HG03521 (cell line): ENCODE measurements around the gene CCDC174.

Experiments used
- ATAC-seq: cut with Tn5 transposase; IDR thresholded peaks from one replicate; pipeline ENCODE4 v1.9.1; 2021; ENCODE audit warnings: mild to moderate bottlenecking, moderate library complexity; ENCODE audit not compliant: unreplicated experiment

CCDC174 gene

DNA sequence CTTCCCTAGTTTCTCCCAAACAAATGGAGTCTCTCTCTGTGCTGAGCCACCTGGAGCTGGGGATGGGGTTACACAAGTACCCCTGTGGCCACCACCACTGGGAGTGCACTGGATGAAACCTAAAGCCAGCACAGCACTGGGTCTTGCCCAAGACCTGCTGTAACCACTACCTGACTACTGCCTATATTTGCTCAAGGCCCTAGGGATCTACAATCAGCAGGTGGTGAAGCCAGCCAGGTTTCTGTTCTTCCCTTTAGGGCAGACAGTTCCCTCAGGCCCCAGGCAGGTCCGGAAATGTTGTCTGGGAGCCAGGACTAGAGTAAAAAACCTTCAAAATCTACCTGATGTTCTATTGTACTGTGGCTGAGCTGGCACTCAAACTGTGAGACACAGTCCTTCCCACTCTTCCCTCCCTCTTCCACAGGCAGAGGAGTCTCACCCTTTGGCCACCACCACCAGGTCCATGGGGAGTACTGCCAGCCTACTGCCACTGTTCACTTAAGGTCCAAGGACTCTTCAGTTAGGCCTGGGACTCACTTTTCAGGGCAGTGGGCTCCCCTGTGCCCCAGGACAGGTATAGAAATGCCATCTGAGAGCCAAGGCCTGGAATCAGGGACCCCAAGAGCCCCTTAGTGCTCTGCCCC lies 47.2 kb downstream of the CCDC174 start:
- no peak for ATAC-seq

DNA sequence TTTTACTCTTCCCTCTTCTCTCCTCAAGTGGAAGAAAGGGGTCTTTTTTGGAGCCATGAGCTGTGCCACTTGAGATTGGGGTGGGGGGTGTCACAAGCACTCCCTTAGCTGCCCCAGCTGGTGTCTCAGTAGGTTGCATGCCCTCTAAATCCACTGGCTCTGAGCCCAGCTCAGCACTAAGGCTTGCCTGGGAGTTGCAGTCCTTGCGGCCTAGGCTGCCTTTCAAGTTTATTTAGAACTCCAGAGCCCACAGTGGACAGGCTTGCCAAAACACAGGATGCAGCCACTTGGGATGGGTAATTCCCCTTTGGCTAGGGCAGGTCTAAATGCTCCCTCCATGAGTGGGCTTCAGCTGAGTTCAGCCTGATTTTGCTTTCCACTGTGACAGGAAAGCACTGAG lies 48.1 kb downstream of the CCDC174 start:
- no peak for ATAC-seq

DNA sequence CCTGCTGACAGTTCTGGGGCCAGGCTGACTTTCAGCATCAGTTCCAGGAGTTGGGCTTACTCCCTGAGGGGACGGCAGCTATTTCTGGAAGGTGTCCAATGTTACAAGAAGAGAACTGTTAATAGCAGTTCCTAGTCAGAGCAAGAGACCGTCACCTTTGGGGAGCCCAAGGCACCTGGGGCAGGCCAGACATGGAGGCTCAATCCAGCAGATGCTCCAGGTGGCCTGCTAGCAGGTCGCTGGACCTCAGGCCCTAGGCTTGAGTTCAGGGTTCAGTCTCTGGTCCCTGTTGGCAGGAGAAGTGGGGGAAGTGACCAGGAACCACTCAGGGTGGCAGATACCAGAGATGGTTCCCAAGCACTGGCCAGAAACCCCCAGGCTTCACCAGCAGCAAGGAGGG lies 49.3 kb downstream of the CCDC174 start:
- no peak for ATAC-seq

DNA sequence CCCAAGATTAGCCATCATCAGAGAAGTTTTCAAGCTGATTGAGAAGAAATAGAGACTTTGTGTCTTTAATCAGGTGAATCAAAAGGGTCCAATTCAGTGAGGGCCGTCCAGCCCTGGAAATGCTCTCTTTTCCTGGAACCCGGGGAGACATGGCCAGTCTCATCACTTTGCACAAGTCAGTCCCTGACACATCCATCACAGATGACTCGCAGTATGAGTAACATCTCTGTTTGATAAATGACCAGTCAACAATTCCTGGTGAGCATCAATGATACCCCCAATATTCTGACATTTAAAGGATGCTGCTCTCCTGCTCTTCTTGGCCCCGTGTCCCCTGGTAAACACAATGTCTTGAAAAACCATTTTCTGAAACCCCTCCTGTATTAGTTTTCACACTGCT lies 50.1 kb downstream of the CCDC174 start:
- no peak for ATAC-seq

DNA sequence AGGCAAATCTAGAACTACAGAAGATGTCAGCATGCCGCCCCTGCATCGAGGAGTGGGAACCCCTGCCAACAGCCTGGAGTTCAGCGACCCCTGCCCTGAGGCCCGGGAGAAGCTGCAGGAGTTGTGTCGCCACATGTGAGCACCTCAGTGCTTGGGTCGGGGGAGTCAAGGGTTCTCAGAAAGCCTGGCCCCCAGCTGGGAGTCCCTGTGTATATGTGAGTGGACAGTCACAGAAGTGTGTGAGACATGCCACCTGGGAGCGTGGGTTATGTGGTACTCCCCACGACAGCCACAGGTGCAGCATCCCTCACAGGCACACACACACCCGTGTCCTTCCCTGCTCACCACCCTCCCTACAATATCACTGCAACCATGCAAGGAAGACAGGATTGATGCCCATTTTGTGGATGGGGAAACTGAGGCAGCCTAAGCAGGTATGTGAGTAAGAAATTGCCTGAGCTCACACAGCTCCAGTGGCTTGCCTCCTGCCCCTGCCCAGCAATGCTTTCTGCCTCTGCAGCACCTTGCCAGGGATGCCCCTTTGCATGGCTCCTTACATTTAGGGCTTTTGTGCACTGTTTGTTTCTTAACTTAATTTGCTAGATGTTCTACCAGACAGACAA lies 51.7 kb downstream of the CCDC174 start:
- no peak for ATAC-seq

DNA sequence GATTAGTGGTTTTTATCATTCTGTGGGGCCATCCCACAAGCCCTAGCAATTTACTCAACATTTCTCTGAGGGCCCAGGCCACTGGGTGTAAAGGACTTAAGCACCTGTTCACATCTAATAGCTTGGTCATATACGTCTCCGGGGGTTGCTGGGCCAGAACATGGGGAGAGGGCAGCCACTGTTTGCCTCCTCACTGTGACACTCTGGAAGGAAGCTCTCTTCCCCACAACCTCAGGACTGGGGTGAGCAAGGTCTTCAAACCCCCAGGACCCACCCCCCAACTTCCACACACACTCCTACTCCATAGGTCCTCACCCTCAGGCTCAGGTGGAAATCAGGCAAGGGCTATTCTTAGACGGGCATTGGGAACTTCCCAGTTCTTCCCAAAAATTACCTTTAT lies 52.2 kb downstream of the CCDC174 start:
- no peak for ATAC-seq

DNA sequence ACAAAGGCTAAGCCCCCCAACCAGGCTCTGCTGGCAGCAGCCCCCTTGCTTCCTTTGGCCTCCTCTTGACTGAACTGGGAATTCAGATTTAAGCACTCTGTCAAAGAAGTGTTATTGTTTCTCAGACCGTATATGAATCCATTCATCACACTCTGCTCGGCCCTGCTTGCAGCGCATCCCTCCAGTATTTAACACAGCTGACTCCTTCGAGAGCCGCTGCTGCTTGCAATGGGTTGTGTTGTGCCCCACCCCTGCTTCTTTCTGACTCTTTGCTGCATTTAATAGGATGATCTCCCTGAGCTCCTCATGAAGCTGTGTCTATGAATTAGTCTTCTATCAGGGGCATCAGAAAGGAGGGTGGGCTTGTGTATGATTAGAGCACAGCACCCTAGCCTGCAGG lies 54.5 kb downstream of the CCDC174 start:
- no peak for ATAC-seq

DNA sequence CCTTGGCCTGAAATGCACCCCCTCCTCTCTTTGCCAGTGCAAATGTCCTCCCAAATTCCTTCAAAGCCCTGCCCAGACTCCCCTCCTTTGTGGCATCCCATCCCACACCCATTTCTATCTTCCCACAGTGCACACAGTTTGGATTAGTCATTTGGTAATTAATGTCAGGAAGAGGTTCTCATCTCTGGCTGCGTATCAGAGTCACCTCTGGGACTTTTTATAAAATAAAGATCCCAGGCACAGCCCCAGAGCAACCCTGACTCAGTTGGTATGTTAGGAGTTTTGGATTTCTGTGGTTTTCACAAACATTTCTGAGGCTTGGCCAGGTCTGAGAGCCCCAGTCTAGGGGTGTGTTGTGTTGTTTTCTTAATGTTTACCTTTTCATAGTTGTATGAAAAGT lies 65.0 kb downstream of the CCDC174 start:
- no peak for ATAC-seq

DNA sequence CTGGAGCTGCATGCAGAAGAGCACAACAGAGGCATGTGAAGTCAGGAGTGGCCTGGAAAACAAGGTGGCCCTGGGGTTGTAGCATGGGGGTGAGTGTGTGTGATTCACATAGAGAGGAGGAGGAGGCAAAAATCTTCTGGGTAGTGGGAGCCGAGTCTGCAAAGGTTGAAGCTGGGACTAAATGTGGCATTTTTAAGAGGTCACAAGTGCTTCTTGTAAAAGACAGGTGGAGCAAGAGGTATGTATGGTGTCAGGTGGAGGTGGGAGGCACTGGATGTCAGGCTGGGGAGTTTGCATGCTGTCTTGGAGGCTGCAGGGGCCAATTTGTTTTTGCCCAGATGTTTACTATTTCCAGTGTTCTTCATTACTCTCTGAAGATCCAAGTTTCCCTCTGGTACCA lies 65.7 kb downstream of the CCDC174 start:
- ATAC-seq: no peak

DNA sequence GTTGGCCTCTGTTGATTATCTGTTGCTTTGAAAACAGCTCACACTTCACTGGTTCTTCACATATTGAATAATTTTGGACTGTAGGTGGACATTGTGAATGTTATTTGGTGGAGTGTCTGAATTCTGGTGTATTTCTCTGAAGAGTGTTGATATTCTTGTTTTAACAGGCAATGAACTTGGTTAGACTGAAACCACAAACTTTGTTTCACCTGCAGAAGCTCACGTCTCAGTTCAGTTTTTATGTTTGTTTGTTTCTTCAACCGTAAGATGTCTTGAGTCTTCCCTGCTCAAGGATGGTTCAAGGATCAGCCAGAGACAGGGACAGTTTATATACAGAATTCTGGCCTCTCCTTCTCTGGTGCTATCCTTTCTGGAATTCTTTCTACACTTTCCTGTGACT lies 67.0 kb downstream of the CCDC174 start:
- ATAC-seq: no peak

DNA sequence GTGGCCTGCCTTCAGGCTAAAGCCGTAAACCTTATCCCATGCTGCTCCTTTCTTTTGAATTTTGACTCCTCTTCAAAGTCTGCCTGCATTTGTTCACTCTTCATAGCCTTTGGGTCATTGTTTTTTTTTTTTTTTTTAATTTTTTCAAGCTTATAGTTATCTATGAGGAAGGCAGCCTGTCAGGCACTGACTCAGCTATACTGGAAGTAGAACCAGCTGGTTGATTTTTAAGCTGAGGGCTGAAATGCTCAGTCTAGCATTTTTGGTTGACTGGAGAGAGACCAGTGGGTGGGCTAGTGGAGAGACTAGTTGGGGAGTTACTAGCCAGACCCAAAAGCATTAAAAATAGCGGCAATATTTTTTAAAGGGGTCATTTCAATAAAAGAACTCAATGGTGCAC lies 67.4 kb downstream of the CCDC174 start:
- ATAC-seq: no peak

DNA sequence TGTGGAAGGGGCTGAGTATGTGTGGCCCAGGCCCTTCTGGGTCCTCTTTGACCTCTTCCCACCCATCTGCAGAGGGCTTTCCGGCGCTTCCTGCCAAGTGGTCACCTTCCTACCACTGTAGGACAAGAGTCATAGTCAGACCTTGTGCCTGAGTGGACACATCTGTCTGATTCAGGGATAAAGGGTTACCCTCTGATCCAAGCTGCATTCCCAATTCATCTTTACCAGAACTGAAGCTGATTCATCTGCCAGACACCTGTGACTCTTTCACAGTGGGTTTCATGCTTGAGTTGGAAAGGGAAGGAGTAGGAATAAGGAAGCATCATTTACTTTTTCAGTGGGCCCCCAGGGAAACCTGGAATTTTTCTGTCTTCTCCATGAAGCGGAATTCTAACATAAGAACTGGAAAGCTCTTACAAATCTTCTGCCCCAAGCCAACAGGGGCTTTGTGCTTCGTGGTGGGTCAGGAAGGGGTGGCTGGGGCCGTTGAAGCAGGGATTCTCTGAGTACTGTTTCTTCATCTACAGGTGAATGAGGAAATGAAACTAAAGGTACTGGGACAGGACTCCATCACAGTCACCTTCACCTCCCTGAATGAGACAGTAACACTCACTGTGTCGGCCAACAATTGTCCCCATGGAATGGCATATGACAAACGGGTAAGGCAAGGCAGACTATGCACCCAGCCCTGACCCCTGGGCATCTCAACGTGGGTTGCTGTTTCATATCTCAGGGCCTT lies 69.7 kb downstream of the CCDC174 start:
- ATAC-seq: no peak
